T-helper 2 cell (primary cell): ENCODE data around the gene ZNF684.

ENCODE experiments used
- DNase-seq, 5 experiments: peaks; one replicate each; pipeline versions ENCODE4 v3.0.0 to v3.0.0-alpha.2; 2012 to 2022

ZNF684 gene

DNA sequence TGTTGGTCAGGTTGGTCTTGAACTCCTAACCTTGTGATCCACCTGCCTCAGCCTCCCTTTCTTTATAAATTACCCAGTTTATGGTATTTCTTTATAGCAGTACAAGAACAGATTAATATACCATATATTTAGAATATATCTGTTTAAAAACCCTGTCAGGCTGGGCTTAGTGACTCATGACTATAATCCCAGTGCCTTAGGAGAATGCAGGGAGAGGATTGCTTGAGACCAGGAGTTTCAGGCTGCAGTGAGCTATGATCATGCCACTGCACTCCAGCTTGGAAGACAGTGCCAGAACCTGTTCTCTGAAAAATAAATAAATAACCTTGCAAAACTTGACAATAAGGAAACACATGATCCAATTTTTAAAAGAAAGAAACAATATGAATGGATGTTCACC is 43.9 kb downstream of the ZNF684 start:
- DNase-seq, result no peak

DNA sequence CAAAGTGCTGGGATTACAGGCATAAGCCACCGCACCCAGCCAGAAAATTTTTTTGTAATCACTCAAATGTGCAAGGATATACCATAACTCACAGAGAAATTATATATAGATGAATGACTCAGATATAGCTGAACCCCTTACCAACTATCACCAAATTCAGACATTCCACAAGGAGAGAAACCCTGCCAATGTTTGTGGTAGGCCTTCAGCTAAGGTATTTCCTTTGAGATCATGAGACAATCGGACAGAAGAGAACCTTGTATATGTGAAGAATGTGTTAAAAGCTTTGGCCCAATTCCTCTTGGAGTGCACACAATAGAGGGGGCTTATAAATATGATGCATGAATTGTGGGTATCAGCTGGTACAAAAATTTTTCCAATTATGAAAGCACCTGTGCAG is 50.7 kb downstream of the ZNF684 start:
- DNase-seq, result no peak

DNA sequence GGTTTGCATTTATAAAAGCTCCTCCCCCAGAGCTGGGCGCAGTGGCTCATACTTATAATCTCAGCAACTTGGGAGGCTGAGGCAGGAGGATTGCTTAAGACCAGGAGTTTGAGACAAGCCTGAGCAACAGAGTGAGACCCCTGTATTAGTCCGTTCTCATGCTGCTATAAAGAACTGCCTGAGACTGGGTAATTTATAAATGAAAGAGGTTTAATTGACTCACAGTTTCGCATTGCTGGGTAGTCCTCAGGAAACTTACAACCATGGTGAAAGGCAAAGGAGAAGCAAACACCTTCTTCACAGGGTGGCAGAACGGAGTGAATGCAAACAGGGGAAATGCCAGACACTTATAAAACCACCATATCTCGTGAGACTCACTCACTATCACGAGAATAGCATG is 52.5 kb downstream of the ZNF684 start:
- DNase-seq, result peak in 1 of 5 experiments; percentile 7

DNA sequence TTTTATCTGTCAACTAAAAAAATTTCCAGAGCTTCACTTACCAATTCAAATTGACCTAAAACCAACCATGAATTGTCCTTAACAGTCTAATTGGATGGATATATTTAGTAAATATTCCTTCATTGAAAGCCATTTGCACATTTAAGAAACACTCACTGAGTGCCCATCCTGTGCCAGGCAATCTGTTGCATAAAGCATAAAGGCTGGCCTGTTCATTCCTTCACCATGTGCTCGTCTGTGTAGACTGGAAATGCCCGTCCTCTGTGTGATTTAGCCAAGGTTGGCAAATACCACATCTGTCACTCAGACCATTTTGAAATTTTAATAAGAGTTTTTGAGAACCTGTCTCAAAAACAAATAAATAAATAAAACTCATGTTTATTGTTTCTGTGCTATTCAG is 57.1 kb downstream of the ZNF684 start:
- no peak for DNase-seq

DNA sequence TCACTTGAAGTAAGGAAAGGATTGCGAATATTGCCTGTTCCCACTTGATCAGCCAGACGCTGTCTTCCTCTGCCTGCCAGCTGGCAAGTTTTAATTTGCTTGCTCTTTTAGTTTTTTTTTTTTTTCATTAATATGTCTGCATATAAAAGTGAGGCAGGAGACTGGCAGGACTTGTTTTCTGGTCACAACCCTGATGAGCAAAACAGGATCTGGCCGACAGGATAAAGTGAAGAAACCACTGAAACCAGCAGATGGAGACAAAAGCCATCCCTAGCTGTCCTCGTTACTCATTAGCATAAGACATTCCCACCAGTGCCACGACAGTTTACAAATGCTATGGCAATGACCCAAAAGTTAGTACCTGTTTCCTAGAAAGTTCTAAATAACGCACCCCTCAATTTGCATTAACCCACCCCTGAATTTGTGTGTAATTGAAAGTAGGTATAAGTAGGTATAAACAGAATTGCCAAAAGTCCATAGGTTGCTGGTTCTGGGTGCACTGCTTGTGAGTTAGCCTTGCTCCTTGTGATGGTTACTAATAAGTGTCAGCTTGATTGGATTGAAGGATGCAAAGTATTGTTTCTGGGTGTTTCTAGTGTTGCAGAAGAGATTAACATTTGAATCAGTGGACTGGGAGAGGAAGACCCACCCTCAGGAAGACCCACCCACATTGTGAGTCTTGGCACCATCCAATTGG is 60.8 kb downstream of the ZNF684 start:
- peak in 1 of 5 experiments; percentile 14 for DNase-seq

DNA sequence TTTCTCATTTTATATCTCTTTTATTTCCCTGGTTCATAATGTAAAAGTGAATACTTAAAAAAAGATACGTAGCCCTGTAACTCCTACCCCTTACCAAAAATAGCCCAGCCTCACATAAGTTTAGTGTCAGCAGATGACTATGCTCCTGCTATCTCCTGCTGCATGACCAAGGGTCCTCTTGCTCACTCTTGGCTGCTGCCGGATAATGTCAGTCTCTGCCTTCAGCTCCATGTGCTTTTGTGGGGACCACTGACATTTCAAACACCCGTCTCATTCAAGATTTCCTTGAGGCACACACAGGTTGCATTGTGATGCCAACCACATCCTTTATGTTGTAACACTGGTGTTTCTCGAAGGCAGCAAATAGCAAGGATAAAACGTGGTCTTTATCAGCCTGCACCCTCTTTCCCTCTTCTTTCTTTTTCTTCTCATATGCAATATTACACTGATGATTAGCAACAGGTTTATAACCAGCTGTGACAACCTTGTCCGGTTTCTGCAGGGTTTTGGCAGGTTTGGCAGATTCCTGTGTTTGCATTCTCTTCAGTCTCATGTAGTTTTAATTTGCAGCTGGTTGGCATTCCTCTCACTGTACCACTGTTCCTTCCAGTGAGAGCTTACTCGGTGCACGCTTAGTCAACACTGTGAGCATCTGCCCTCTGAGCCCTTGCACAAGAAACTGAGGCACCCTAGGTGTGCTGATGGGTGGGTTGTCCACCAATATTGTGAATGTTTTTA is 62.2 kb downstream of the ZNF684 start:
- no peak for DNase-seq

DNA sequence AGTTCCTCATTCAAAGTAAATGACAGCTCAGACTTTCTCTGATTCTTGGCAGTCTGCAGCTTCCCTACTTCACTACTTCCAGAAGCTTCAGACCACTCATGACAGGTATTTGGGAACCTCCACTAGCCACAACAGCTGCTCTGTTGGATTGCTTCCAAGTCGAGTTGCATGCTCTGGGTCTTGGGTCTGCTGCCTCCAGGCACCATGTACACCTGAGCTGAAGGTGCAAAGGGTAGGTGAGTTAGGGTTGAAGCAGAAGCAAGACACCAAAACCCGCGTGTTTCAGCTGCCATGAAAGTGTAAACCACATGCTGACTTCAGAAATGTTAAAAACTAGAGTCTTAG is 62.7 kb downstream of the ZNF684 start:
- no peak for DNase-seq

DNA sequence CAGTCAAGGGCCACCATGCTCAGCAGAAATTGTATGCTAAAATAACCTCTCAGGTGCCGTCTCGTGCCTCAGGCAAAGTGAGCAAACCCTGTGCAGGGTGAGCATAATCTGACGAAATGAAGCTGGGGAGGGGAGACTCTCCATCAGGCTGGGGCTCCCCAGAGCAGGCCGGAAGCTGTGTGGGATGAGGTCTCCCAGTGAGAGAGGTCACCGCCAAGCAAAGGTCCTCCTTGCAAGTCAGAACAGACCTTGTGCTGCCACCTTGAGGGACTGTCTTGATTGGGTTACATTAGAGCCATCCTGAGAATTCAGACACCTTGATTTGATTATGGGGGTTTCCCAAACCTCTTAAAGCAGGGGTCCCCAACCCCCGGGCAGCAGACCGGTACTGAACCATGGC is 64.2 kb downstream of the ZNF684 start:
- no peak for DNase-seq
